Liver (tissue), 2 donors: ENCODE data around the gene ZRSR2.

Experiments used
- TF ChIP-seq, protein P1 (sequence below): fragments of 150-350 bp; IDR thresholded peaks from 2 replicates; pipeline ENCODE4 v1.5.1; 2017; ENCODE audit warnings: improper control_type of control experiment, low read depth, low read length; ENCODE audit not compliant: missing input control
- TF ChIP-seq, protein P2 (sequence below): IDR thresholded peaks from 2 replicates; pipeline ENCODE4 v1.6.1; 2016; ENCODE audit warnings: antibody characterized with exemption, mild to moderate bottlenecking
- TF ChIP-seq, protein P3 (sequence below): IDR thresholded peaks from 2 replicates; pipeline ENCODE4 v1.6.1; 2016; ENCODE audit warnings: antibody characterized with exemption
- donor health status: healthy.

DNA sequence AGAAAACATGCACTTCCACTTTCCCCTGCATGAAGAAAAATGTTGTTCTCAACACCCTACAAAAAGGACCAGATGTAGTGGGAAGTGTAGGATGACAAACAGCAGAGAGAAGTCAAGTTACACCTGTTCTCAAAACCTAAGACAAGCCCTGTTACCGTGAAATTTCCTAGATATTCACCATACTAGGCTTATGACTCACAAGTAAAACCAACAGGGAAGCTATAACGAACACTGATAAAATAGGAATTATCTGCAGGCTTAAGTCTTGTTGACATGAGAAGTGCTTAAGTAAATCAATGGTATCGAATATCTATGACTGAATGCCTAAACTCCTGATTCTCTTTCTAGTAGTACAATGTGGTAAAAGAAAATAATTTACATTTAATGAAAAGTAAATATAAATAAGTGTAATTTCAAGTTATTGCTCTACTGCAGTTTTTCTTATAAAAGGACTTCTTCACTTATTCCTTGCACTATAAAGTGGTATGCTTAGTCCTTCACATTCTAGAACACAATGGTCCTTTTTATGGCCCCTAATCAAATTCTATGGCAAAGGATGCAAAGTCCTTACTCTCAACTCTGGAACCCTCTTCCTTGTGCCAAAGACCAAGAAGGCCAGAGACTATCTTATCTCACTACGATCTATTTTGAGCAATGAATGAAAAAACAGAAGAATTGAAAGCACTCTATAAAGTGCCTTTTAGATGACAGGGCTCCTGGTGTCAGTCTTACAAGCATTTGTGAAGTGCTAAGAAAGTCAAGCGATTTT lies 44.7 kb downstream of the ZRSR2 start:
- TF ChIP-seq, protein P1, sequence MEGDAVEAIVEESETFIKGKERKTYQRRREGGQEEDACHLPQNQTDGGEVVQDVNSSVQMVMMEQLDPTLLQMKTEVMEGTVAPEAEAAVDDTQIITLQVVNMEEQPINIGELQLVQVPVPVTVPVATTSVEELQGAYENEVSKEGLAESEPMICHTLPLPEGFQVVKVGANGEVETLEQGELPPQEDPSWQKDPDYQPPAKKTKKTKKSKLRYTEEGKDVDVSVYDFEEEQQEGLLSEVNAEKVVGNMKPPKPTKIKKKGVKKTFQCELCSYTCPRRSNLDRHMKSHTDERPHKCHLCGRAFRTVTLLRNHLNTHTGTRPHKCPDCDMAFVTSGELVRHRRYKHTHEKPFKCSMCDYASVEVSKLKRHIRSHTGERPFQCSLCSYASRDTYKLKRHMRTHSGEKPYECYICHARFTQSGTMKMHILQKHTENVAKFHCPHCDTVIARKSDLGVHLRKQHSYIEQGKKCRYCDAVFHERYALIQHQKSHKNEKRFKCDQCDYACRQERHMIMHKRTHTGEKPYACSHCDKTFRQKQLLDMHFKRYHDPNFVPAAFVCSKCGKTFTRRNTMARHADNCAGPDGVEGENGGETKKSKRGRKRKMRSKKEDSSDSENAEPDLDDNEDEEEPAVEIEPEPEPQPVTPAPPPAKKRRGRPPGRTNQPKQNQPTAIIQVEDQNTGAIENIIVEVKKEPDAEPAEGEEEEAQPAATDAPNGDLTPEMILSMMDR, result no peak
- TF ChIP-seq, protein P2, sequence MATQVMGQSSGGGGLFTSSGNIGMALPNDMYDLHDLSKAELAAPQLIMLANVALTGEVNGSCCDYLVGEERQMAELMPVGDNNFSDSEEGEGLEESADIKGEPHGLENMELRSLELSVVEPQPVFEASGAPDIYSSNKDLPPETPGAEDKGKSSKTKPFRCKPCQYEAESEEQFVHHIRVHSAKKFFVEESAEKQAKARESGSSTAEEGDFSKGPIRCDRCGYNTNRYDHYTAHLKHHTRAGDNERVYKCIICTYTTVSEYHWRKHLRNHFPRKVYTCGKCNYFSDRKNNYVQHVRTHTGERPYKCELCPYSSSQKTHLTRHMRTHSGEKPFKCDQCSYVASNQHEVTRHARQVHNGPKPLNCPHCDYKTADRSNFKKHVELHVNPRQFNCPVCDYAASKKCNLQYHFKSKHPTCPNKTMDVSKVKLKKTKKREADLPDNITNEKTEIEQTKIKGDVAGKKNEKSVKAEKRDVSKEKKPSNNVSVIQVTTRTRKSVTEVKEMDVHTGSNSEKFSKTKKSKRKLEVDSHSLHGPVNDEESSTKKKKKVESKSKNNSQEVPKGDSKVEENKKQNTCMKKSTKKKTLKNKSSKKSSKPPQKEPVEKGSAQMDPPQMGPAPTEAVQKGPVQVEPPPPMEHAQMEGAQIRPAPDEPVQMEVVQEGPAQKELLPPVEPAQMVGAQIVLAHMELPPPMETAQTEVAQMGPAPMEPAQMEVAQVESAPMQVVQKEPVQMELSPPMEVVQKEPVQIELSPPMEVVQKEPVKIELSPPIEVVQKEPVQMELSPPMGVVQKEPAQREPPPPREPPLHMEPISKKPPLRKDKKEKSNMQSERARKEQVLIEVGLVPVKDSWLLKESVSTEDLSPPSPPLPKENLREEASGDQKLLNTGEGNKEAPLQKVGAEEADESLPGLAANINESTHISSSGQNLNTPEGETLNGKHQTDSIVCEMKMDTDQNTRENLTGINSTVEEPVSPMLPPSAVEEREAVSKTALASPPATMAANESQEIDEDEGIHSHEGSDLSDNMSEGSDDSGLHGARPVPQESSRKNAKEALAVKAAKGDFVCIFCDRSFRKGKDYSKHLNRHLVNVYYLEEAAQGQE, result no peak
- TF ChIP-seq, protein P3, sequence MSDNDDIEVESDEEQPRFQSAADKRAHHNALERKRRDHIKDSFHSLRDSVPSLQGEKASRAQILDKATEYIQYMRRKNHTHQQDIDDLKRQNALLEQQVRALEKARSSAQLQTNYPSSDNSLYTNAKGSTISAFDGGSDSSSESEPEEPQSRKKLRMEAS, result no peak
